ENCODE data around the gene MLN.
"Not testable (repeated sequence)": the region's sequence is repeated elsewhere in the genome, so short reads cannot be mapped to it uniquely, and the experiment has no call there.

The MLN gene

GRCh38 chr6:33834401-33835392, 30.9 kb upstream of the MLN start:
- no peak for DNase-seq

- DNase-seq, result no peak
Observed at GRCh38 chr6:33833599-33833998, 29.8 kb upstream of the MLN start.

- DNase-seq, result not testable (repeated sequence)
Observed at GRCh38 chr6:33832831-33833230, 29.0 kb upstream of the MLN start.

DNA sequence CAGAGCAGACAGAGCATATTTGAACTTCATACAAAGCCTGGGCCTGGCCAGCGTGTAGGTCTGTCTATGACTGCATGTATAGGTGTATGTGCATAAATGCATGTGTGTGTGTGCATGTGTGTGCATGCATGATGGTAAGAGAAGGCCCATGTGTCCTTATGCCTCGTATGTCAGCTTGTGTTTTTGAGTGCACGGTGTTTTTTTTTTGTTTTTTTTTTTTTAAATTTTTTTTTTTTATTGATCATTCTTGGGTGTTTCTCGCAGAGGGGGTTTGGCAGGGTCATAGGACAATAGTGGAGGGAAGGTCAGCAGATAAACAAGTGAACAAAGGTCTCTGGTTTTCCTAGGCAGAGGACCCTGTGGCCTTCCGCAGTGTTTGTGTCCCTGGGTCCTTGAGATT, 27.9 kb upstream of the MLN start:
- DNase-seq, result not testable (repeated sequence)

DNA sequence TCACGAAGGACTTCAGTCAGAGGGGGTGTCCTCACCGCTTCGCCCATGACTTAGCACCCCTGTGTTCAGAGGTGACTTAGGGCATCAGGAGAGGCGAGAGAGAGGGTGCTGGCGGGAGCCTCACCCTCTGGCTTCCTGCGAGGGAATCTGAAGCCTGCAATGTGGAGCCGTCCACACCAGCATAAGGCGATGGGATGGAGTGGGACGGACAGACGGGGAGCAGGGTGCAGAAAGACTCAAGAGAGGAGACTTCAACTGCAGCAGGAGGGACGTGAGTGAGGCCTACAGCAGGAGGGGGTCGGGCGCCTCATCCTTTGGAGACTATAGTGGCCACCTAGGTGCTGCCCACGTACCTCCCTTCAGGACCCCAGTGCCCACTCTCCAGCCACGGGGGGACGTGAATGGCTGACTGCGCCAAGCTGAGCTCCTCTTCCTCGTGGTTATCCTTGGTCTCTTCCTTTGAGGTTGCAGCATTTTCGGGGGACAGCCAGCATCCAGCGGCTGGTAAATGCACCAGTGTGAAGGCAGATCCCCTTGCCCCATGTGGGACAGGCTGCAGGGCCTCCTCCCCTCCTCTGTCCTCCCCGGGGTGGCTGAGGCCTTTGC, 26.9 kb upstream of the MLN start:
- DNase-seq, result no peak

DNA sequence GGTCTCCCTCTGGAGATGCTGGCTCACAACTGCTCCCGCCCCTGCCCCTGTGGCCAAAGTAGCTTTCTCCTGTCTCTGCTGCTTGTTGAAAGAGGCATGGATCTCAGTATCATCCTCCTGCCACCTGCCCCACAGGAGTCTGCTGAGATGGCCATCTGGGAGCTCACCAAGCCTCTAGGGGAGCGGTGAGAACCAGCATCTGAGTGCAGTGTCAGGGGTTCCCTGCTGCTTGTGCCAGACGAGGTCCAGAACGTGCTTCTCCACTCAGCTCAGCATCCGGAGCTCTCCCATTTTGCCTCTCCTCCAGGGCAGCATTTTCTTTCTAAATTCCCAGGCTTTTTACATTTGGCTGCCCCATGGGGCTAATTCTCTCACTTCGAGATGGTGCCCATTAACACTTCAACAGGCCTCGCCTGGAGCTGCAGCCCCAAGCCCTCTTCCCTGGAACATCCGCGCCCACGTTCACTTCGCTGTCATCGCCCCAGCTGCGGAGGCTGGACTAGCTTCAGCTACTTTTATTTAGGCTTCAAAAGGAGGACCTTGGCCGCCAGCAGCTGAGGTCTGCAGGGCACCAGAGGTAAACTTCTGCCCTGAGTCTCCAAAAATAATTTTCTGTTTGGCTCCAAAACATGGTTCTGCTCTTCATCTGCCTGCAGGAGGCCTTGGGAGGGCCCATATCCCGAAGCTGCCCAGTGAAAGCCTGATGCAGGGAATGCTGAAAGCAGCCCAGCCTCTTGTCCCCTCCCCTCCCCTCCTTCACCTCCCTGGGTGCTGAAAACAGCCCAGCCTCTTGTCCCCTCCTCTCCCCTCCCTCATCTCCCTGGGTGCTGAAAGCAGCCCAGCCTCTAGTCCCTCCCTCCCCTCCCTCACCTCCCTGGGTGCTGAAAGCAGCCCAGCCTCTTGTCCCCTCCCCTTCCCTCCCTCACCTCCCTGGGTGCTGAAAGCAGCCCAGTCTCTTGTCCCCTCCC, 25.2 kb upstream of the MLN start:
- no peak for DNase-seq

GRCh38 chr6:33828452-33828763, 24.6 kb upstream of the MLN start:
- DNase-seq, result no peak

DNA sequence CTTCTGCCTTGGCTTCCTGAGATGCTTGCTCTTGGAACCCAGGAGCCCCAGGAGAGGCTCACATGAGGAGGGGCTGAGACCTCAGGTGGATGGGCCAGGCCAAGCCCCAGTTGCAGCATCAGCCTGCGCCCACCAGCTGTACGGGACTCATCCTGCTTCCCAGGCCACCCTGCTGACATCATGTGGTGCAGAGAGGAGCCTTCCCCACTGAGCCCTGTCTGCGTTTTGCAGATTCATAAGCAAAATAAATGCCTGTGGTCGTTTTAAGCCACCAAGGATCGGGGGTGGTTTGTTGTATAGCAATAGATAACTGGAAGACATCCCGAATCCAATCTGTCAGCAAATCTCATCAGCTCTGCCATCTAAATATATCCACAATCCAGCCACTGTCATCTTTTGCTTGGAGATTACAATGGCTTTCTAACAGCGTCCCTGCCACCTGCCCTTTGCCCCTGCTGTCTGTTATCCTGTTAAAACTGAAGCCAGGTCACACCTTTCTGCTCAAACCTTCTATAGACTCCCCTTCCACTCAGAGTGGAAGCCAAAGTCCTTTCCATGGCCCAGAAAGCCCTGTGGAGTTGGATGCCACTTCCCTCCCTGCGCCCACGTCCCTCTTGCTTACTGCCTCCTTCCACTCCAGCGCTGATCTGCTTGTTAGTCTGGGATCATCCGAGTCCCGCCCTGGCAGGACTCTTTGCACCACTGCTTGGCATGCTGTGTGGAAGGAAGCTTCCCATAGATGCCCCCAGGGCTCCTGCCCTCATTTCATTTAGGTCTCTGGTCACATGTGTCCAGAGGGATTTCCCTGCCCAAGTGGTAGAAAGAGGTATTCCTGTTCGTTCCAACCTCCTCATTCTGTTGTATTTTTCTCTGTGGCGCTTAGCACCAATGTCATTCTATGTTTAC, 24.0 kb upstream of the MLN start:
- DNase-seq, result no peak

GRCh38 chr6:33826537-33826936, 22.7 kb upstream of the MLN start:
- no peak for DNase-seq

GRCh38 chr6:33824461-33825154, 20.8 kb upstream of the MLN start:
- no peak for DNase-seq

- DNase-seq, result no peak
Observed at GRCh38 chr6:33823806-33824205, 20.0 kb upstream of the MLN start.

DNA sequence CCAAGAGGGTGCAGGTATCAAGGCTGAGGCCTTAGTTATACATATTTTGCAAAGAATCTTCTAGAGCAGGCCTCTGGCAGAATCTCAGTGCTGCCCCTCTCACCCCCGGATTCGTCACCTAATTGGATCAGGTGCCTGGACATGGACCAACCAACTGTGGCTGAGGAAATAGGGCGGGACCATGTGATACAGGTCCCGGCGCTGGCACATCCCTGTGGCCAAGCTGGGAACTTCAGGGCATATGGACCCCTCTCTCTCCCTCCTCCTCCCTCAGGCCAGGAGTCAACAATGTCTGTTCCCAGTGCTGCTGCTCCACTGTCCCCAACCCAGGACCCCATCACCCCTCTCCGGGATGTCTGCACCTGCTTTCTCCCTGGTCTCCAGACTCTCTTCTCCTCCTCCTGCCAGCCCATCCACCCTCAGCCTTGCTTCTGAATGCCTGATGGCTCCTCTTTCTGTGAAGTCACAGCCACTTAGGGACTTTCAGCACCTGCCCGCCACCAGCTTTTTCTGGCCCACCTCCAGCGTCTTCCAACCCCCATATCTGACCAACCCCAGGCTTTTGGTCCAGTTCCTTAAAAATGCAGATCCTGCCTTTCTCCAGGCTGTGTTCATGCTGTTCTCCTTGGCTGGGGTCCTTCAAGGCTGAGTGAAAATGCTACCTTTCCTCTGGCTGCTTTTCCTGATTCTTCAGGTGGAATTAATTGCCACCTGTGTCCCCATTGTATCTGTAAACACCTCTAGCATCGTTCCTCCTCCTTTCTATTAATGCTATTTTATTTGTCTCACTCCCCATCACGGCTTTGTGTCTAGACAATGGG, 19.0 kb upstream of the MLN start:
- DNase-seq, result peak; percentile 25

DNA sequence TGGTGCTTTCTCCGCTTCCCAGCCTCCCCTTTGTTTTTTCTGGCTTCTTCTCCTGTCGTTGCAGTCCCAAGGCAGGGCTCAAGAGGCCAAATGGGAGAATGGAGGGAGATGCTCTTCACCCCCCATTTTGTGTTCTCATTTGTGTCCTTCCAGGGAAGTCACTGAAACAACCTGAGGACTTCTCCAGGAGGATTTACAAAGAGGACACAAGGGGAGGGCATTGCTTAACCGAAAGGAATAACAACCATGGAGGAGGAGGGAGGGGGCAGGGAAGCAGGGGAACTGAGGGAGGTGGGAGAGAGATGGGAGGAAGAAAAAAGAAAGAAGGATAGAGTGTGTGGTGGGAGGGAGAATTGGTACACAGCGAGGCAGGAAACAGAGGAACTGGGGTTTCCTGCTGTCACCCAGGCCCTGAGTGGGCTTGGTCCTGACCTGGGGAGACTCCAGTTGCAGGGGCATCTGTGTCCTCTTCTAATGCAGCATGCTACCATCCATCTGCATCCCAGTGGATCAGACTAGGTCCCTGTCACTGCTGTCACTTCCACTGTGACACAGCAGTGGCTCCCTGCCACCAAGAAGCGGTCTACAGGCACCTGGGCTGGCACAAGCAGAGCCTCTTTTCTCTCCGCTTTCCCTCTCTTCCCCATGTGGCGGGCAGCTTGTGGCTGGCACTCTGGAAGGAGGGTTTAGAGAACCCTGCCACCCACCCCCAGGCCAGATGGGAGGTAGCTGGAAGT, 17.1 kb upstream of the MLN start:
- no peak for DNase-seq

DNA sequence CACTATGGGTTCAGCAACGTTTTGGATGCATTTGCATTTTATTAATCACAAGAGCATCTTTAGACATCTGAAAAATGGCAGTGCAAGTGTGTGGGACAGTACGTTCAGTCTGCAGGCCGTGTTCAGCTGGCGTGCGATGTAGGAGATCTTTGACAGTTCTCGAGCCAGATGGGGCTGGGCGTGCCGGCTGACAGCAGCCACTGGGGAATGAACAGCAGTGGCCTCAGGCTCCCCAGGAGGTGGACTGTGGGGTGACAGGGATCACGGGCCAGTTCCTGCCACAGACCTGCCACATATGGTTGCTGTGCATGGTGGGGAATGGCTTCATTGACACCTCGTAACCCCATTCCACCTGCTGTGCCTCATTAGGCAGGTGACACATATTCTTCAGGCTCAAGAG, 16.4 kb upstream of the MLN start:
- no peak for DNase-seq

DNA sequence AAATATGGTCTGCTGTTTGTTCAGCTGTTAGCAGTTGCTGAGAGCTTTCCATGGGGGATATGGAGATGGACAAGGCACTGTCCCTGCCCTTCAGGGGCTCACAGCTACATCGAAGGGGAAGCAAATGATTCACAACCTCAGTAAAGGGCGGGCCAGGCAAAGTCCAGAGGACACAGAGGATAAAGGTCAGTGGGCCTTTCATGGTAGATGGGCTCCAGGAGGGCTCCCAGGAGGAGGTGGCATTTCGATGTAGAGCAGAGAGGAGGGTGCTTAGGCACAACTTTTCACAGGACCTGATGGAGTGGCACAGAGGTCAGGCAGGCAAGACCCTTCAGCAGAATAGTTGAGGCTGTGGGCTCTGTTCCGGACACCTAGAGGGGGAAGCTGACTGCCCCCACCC, 15.2 kb upstream of the MLN start:
- no peak for DNase-seq

GRCh38 chr6:33818293-33818692, 14.5 kb upstream of the MLN start:
- no peak for DNase-seq

GRCh38 chr6:33817489-33817888, 13.7 kb upstream of the MLN start:
- DNase-seq, result no peak

DNA sequence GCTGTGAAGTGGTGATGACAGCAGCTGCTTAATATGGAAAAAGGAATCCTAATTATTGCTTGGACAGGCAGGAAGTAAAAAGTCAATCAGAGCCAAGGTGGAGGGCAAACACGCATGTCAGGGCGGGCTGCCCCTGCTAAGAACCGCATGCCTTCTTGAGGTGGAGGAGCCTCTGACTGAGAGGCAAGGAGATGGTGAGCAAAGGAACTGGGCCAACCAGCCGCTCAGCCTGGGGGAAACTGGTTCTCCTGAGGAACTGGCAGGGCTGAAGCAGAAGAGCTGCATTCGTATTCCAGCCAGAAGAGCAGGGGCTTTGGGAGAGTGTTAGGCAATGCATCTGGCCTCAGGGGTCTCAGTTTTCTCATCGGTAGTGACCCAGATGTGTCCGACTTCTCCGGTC, 13.1 kb upstream of the MLN start:
- DNase-seq, result no peak

DNA sequence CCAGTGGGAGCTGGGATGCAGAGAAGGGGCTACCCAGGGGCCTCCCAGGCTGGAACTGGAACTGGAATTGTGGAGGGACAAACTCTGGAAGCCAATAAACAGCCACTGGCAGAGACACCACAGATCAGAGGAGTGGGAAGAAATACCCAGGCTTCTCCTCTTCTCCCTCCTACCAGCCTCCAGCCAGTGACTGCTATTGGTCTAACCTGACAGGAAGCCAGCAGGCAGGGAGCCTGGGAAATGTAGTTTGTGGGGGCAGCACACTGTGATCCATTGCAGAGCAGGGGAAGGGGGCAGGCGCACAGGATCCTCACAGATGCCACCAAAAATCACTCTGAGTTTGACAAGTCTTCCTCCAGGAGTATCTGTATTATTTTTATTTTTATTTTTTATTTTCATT, 12.1 kb upstream of the MLN start:
- no peak for DNase-seq
